HepG2 (cell line): ENCODE measurements around the gene TLK1.

Source experiments
- ATF5 ChIP-seq: sonication (generic); formaldehyde crosslinking; IDR thresholded peaks from 2 replicates; pipeline ENCODE4 v1.4.0; 2020; ENCODE audit warnings: mild to moderate bottlenecking, low read depth, missing genetic modification reagents
- CBX2 ChIP-seq, 2 experiments: fragments of 200-600 bp in 1 of 2; sonication (generic); formaldehyde crosslinking in 1 of 2; IDR thresholded peaks; 2 replicates each; pipeline versions ENCODE4 v1.7.0 to v1.8.1; 2018 to 2022; ENCODE audit warnings: low read depth in 2 of 2, low read length in 1 of 2, mild to moderate bottlenecking in 1 of 2, missing genetic modification reagents in 1 of 2
- IRF2 ChIP-seq: IDR thresholded peaks from 2 replicates; pipeline ENCODE4 v1.6.1; 2018; ENCODE audit warnings: missing genetic modification reagents, missing compliant biosample characterization
- MAZ ChIP-seq, 2 experiments: sonication (generic) in 1 of 2; formaldehyde crosslinking in 1 of 2; IDR thresholded peaks; 2 replicates each; pipeline versions ENCODE4 v1.5.0 to v1.6.1; 2012 to 2020; ENCODE audit warnings: low read depth in 2 of 2, mild to moderate bottlenecking in 2 of 2, borderline replicate concordance in 1 of 2, improper control_type of control experiment in 1 of 2, low read length in 1 of 2, missing genetic modification reagents in 1 of 2, moderate library complexity in 1 of 2
- MXI1 ChIP-seq: IDR thresholded peaks from 3 replicates; pipeline ENCODE4 v1.6.1; 2012; ENCODE audit warnings: low read depth, low read length, inconsistent platforms, borderline replicate concordance
- NCOA2 ChIP-seq: sonication (generic); formaldehyde crosslinking; IDR thresholded peaks from 2 replicates; pipeline ENCODE4 v1.8.0; 2022; ENCODE audit warnings: inconsistent platforms
- ZBTB8A ChIP-seq: sonication (generic); formaldehyde crosslinking; IDR thresholded peaks from 2 replicates; pipeline ENCODE4 v1.4.0; 2020; ENCODE audit warnings: mild to moderate bottlenecking, low read depth, missing genetic modification reagents, borderline replicate concordance
- ZNF296 ChIP-seq: sonication (generic); formaldehyde crosslinking; conservative IDR thresholded peaks from 2 replicates; pipeline ENCODE4 v1.5.0; 2020; ENCODE audit warnings: mild to moderate bottlenecking, missing genetic modification reagents
- ZNF510 ChIP-seq: sonication (generic); formaldehyde crosslinking; IDR thresholded peaks from 2 replicates; pipeline ENCODE4 v1.4.0; 2020; ENCODE audit warnings: low read depth, mild to moderate bottlenecking, missing genetic modification reagents
- ZNF749 ChIP-seq: sonication (generic); formaldehyde crosslinking; IDR thresholded peaks from 2 replicates; pipeline ENCODE4 v1.8.0; 2022; ENCODE audit warnings: mild to moderate bottlenecking, missing genetic modification reagents, moderate library complexity, borderline replicate concordance
- TF ChIP-seq, protein P1 (sequence below): sonication (generic); formaldehyde crosslinking; IDR thresholded peaks from 2 replicates; pipeline ENCODE4 v1.5.0; 2020; ENCODE audit warnings: mild to moderate bottlenecking, missing genetic modification reagents, moderate library complexity
- TF ChIP-seq, protein P2 (sequence below): sonication (generic); formaldehyde crosslinking; IDR thresholded peaks from 2 replicates; pipeline ENCODE4 v1.4.0; 2020; ENCODE audit warnings: missing genetic modification reagents

GRCh38 chr2:170965446-170966225 is 195.1 kb downstream of the TLK1 start:
- TF ChIP-seq ZNF749 (CRISPR knock-in tag) (no peak), CBX2 (IDR thresholded peaks at IDR 0.05; ENCODE audit: low read depth, low read length) (no peak), CBX2 (CRISPR knock-in tag; IDR thresholded peaks at IDR 0.05; ENCODE audit: low read depth) (no peak), IRF2 (no peak), NCOA2 (CRISPR knock-in tag) (no peak), MXI1 (no peak), ZBTB8A (no peak), ZNF510 (CRISPR knock-in tag) (no peak), ATF5 (CRISPR knock-in tag) (no peak), MAZ (IDR thresholded peaks at IDR 0.05; ENCODE audit: borderline replicate concordance, low read depth, low read length) (no peak), MAZ (CRISPR knock-in tag; IDR thresholded peaks at IDR 0.05; ENCODE audit: low read depth) (no peak), ZNF296 (no peak)
- TF ChIP-seq, protein P1, sequence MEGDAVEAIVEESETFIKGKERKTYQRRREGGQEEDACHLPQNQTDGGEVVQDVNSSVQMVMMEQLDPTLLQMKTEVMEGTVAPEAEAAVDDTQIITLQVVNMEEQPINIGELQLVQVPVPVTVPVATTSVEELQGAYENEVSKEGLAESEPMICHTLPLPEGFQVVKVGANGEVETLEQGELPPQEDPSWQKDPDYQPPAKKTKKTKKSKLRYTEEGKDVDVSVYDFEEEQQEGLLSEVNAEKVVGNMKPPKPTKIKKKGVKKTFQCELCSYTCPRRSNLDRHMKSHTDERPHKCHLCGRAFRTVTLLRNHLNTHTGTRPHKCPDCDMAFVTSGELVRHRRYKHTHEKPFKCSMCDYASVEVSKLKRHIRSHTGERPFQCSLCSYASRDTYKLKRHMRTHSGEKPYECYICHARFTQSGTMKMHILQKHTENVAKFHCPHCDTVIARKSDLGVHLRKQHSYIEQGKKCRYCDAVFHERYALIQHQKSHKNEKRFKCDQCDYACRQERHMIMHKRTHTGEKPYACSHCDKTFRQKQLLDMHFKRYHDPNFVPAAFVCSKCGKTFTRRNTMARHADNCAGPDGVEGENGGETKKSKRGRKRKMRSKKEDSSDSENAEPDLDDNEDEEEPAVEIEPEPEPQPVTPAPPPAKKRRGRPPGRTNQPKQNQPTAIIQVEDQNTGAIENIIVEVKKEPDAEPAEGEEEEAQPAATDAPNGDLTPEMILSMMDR (CRISPR knock-in tag): no peak
- TF ChIP-seq, protein P2, sequence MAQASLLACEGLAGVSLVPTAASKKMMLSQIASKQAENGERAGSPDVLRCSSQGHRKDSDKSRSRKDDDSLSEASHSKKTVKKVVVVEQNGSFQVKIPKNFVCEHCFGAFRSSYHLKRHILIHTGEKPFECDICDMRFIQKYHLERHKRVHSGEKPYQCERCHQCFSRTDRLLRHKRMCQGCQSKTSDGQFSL: no peak
